GM12878 (cell line): Measurements from ENCODE around the gene APOC4. TPM values are rescaled to one million over a fixed set of nuclear protein-coding genes. Genes with fewer than 3 reads are reported as not detected.

Experiments used
- BACH1 ChIP-seq: fragments of 450-650 bp; IDR thresholded peaks from 2 replicates; pipeline ENCODE4 v1.6.1; 2017; ENCODE audit warnings: mild to moderate bottlenecking, borderline replicate concordance
- CEBPB ChIP-seq, 2 experiments: fragments of 150-350 bp in 1 of 2; IDR thresholded peaks; 2 replicates each; pipeline ENCODE4 v1.6.1; 2012 to 2014; ENCODE audit warnings: low read depth in 2 of 2, low read length in 2 of 2, borderline replicate concordance in 1 of 2, inconsistent platforms in 1 of 2
- CREB1 ChIP-seq: IDR thresholded peaks from 2 replicates; pipeline ENCODE4 v1.6.1; 2012; ENCODE audit warnings: low read depth, mild to moderate bottlenecking, inconsistent platforms
- GABPA ChIP-seq: IDR thresholded peaks from 2 replicates; pipeline ENCODE4 v1.6.1; 2014; ENCODE audit warnings: antibody characterized with exemption, low read depth, mild to moderate bottlenecking, inconsistent platforms
- KDM1A ChIP-seq: fragments of 200-600 bp; sonication (generic); IDR thresholded peaks from 2 replicates; pipeline ENCODE4 v1.6.1; 2016; ENCODE audit warnings: borderline replicate concordance
- MEF2B ChIP-seq: fragments of 450-650 bp; IDR thresholded peaks from 2 replicates; pipeline ENCODE4 v1.6.1; 2018; ENCODE audit warnings: mild to moderate bottlenecking, moderate library complexity; ENCODE audit not compliant: partially characterized antibody, poor library complexity, severe bottlenecking
- MYB ChIP-seq: fragments of 150-350 bp; IDR thresholded peaks from 2 replicates; pipeline ENCODE4 v1.6.1; 2014; ENCODE audit warnings: mild to moderate bottlenecking, low read depth, low read length, borderline replicate concordance
- POLR2AphosphoS5 ChIP-seq: IDR thresholded peaks from 2 replicates; pipeline ENCODE4 v1.6.1; 2011; ENCODE audit warnings: mild to moderate bottlenecking, low read length, inconsistent platforms
- RAD21 ChIP-seq: IDR thresholded peaks from 2 replicates; pipeline ENCODE4 v1.6.1; 2011; ENCODE audit warnings: mild to moderate bottlenecking, low read depth, low read length, moderate library complexity; ENCODE audit not compliant: insufficient read depth
- RELA ChIP-seq: fragments of 450-650 bp; IDR thresholded peaks from 2 replicates; pipeline ENCODE4 v1.8.0; 2014; ENCODE audit warnings: borderline replicate concordance; ENCODE audit not compliant: partially characterized antibody
- RFX5 ChIP-seq: IDR thresholded peaks from 2 replicates; pipeline ENCODE4 v1.6.1; 2011; ENCODE audit warnings: low read depth, low read length, improper control_type of control experiment
- STAT1 ChIP-seq: fragments of 450-650 bp; conservative IDR thresholded peaks from 2 replicates; pipeline ENCODE4 v1.6.1; 2014; ENCODE audit warnings: antibody characterized with exemption, mild to moderate bottlenecking
- STAT3 ChIP-seq: IDR thresholded peaks from 2 replicates; pipeline ENCODE4 v1.6.1; 2011; ENCODE audit warnings: low read depth, low read length, improper control_type of control experiment
- ZNF622 ChIP-seq: fragments of 450-650 bp; IDR thresholded peaks from 2 replicates; pipeline ENCODE4 v1.6.1; 2017; ENCODE audit warnings: mild to moderate bottlenecking, inconsistent platforms
- polyA plus RNA-seq, 11 experiments: library from polyadenylated mRNA; depleted of rRNA in 4 of 11; unstranded in 6 of 11; stranded (reverse) in 5 of 11; fragments of >200 nt; fragmentation: Nextera tagmentation in 4 of 11; fragmentation: Illumina TruSeq in 1 of 11; extraction: Ambion mirVana in 4 of 11; extraction: Trizol in 1 of 11; gene quantifications; 1 replicate in 1 of 11; 2 replicates in 10 of 11; pipeline versions ENCODE4 v1.2.1 to v1.2.3, GENCODE V29; 2011 to 2016; ENCODE audit warnings: inconsistent platforms in 2 of 11, missing spikeins in 2 of 11, low read depth in 1 of 11
- total RNA-seq, 4 experiments: library from RNA; depleted of rRNA in 3 of 4; stranded (reverse); fragments of >200 nt in 3 of 4; fragmentation: Illumina TruSeq in 1 of 4; extraction: Trizol in 1 of 4; gene quantifications; 2 replicates each; pipeline versions ENCODE4 v1.2.1 to v1.2.3, GENCODE V29; 2013 to 2021
- TF ChIP-seq, protein P1 (sequence below): fragments of 450-650 bp; IDR thresholded peaks from 2 replicates; pipeline ENCODE4 v1.6.1; 2016; ENCODE audit warnings: mild to moderate bottlenecking
- TF ChIP-seq, protein P2 (sequence below): IDR thresholded peaks from 2 replicates; pipeline ENCODE4 v1.6.1; 2012; ENCODE audit warnings: low read length, inconsistent platforms
- TF ChIP-seq, protein P3 (sequence below): IDR thresholded peaks from 2 replicates; pipeline ENCODE4 v1.6.1; 2011; ENCODE audit warnings: low read depth, mild to moderate bottlenecking, low read length, moderate library complexity, borderline replicate concordance; ENCODE audit errors: extremely low read depth
- TF ChIP-seq, protein P4 (sequence below): fragments of 450-650 bp; formaldehyde crosslinking; IDR thresholded peaks from 2 replicates; pipeline ENCODE4 v1.5.0; 2022; ENCODE audit warnings: mild to moderate bottlenecking, missing genetic modification characterization
- TF ChIP-seq, protein P5 (sequence below): fragments of 450-650 bp; formaldehyde crosslinking; IDR thresholded peaks from 2 replicates; pipeline ENCODE4 v1.4.0; 2020; ENCODE audit warnings: mild to moderate bottlenecking, moderate library complexity

The APOC4 gene
- total and polyA plus RNA-seq, 10 of the 15 experiments (the other 5 are each of a cell fraction or from before 2014, with no cell fraction given): not detected

DNA sequence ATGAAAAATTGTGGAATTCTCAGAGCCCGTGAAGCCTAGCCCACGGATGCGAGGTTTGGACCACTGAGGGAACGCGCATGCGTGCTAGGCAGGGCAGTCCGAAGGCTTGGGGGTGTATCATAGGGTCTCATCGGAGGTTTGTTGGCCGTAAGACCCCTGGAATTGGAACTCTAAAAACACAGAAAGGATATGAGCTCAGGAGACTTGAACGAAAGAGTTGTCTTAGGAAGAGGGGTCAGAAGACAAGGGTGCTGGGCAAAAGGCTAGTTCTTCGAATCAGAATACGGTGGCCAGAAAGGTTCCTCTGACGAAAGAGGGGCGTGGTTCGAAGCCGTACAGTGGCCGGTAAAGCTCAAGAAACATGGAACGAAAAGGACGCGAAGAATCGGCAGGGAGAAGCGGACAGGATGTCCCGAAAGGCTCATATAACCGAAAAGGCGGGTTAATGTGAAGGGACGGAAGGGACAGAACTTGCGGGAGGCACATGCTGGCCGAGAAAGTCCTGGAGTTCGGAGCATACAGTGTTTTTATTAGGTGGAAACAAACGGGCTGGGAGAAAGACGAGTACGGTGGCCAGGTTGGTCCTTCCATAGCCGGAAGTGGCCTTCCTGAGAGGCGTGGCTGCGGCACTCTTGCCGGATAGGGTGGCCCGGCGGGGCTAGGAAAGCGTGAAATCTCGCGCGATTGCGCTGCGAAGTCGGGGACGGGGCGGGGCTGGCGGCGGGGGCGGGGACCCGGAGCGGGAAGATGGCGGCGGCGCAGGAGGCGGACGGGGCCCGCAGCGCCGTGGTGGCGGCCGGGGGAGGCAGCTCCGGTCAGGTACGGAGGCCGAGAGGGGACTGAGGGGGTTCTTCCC, 12.8 kb downstream of the APOC4 start, which contains the start of gene CLPTM1 (continued):
- TF ChIP-seq, protein P1, sequence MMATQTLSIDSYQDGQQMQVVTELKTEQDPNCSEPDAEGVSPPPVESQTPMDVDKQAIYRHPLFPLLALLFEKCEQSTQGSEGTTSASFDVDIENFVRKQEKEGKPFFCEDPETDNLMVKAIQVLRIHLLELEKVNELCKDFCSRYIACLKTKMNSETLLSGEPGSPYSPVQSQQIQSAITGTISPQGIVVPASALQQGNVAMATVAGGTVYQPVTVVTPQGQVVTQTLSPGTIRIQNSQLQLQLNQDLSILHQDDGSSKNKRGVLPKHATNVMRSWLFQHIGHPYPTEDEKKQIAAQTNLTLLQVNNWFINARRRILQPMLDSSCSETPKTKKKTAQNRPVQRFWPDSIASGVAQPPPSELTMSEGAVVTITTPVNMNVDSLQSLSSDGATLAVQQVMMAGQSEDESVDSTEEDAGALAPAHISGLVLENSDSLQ: peak; percentile 55
- TF ChIP-seq STAT3 (no peak), CREB1 (peak; percentile 96), RFX5 (0 out of 2 replicates have a peak, but pooled peaks have one; percentile 52), MYB (no peak), GABPA (peak; percentile 85), ZNF622 (no peak), BACH1 (no peak), RELA (no peak), STAT1 (0 out of 2 replicates have a peak, but pooled peaks have one; percentile 96), RAD21 (no peak), MEF2B (peak; percentile 50), KDM1A (no peak), POLR2AphosphoS5 (peak; percentile 77), CEBPB (IDR thresholded peaks at IDR 0.05; ENCODE audit: borderline replicate concordance in 1 of 2, low read depth in 2 of 2, low read length in 2 of 2) (no peak)
- TF ChIP-seq, protein P2, sequence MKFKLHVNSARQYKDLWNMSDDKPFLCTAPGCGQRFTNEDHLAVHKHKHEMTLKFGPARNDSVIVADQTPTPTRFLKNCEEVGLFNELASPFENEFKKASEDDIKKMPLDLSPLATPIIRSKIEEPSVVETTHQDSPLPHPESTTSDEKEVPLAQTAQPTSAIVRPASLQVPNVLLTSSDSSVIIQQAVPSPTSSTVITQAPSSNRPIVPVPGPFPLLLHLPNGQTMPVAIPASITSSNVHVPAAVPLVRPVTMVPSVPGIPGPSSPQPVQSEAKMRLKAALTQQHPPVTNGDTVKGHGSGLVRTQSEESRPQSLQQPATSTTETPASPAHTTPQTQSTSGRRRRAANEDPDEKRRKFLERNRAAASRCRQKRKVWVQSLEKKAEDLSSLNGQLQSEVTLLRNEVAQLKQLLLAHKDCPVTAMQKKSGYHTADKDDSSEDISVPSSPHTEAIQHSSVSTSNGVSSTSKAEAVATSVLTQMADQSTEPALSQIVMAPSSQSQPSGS: no peak
- TF ChIP-seq, protein P3, sequence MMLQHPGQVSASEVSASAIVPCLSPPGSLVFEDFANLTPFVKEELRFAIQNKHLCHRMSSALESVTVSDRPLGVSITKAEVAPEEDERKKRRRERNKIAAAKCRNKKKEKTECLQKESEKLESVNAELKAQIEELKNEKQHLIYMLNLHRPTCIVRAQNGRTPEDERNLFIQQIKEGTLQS: no peak
- TF ChIP-seq, protein P4, sequence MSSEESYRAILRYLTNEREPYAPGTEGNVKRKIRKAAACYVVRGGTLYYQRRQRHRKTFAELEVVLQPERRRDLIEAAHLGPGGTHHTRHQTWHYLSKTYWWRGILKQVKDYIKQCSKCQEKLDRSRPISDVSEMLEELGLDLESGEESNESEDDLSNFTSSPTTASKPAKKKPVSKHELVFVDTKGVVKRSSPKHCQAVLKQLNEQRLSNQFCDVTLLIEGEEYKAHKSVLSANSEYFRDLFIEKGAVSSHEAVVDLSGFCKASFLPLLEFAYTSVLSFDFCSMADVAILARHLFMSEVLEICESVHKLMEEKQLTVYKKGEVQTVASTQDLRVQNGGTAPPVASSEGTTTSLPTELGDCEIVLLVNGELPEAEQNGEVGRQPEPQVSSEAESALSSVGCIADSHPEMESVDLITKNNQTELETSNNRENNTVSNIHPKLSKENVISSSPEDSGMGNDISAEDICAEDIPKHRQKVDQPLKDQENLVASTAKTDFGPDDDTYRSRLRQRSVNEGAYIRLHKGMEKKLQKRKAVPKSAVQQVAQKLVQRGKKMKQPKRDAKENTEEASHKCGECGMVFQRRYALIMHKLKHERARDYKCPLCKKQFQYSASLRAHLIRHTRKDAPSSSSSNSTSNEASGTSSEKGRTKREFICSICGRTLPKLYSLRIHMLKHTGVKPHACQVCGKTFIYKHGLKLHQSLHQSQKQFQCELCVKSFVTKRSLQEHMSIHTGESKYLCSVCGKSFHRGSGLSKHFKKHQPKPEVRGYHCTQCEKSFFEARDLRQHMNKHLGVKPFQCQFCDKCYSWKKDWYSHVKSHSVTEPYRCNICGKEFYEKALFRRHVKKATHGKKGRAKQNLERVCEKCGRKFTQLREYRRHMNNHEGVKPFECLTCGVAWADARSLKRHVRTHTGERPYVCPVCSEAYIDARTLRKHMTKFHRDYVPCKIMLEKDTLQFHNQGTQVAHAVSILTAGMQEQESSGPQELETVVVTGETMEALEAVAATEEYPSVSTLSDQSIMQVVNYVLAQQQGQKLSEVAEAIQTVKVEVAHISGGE (CRISPR knock-in tag): no peak
- TF ChIP-seq, protein P5, sequence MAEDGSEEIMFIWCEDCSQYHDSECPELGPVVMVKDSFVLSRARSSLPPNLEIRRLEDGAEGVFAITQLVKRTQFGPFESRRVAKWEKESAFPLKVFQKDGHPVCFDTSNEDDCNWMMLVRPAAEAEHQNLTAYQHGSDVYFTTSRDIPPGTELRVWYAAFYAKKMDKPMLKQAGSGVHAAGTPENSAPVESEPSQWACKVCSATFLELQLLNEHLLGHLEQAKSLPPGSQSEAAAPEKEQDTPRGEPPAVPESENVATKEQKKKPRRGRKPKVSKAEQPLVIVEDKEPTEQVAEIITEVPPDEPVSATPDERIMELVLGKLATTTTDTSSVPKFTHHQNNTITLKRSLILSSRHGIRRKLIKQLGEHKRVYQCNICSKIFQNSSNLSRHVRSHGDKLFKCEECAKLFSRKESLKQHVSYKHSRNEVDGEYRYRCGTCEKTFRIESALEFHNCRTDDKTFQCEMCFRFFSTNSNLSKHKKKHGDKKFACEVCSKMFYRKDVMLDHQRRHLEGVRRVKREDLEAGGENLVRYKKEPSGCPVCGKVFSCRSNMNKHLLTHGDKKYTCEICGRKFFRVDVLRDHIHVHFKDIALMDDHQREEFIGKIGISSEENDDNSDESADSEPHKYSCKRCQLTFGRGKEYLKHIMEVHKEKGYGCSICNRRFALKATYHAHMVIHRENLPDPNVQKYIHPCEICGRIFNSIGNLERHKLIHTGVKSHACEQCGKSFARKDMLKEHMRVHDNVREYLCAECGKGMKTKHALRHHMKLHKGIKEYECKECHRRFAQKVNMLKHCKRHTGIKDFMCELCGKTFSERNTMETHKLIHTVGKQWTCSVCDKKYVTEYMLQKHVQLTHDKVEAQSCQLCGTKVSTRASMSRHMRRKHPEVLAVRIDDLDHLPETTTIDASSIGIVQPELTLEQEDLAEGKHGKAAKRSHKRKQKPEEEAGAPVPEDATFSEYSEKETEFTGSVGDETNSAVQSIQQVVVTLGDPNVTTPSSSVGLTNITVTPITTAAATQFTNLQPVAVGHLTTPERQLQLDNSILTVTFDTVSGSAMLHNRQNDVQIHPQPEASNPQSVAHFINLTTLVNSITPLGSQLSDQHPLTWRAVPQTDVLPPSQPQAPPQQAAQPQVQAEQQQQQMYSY (CRISPR knock-in tag): no peak
